Measurements from ENCODE around the gene SERPINA1.
"Not testable (repeated sequence)": the region's sequence is repeated elsewhere in the genome, so short reads cannot be mapped to it uniquely, and the experiment has no call there.

SERPINA1 gene

GRCh38 chr14:94382716-94383596 is 5.4 kb downstream of the SERPINA1 start:
- DNase-seq = no peak

DNA sequence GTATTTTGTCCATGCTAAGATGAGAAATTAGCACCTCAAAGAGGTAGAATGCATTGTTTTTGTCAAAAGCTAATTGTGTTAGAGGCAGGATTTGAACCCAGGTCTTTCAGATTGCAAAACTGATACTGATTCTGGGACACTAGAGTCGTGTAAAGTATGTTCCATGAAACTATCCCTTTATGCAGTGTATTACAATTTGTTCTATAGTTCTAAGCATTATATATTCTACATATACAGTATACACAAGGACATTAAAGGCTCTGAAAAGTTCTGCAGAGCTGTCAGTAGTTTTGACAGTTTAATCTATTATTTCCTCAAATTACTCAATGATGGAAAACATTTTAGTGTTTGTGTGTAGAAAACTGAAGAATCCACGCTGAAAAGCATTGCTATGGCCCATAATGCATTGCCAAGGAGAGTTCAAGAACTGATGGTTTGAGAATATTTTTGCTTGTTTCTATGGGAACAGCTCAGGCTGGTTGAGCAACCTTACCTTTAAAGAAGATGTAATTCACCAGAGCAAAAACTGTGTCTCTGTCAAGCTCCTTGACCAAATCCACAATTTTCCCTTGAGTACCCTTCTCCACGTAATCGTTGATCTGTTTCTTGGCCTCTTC is 6.2 kb downstream of the SERPINA1 start:
- DNase-seq = no peak

DNA sequence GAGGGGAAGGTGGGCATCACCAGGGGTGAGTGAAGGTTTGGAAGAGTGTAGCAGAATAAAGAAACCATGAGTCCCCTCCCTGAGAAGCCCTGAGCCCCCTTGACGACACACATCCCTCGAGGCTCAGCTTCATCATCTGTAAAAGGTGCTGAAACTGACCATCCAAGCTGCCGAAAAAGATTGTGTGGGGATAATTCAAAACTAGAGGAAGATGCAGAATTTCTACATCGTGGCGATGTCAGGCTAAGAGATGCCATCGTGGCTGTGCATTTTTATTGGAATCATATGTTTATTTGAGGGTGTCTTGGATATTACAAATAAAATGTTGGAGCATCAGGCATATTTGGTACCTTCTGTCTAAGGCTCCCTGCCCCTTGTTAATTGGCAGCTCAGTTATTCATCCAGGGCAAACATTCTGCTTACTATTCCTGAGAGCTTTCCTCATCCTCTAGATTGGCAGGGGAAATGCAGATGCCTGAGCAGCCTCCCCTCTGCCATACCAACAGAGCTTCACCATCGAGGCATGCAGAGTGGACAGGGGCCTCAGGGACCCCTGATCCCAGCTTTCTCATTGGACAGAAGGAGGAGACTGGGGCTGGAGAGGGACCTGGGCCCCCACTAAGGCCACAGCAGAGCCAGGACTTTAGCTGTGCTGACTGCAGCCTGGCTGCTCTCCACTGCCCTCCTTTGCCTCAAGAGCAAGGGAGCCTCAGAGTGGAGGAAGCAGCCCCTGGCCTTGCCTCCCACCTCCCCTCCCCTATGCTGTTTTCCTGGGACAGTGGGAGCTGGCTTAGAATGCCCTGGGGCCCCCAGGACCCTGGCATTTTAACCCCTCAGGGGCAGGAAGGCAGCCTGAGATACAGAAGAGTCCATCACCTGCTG is 7.0 kb downstream of the SERPINA1 start:
- no peak for DNase-seq

DNA sequence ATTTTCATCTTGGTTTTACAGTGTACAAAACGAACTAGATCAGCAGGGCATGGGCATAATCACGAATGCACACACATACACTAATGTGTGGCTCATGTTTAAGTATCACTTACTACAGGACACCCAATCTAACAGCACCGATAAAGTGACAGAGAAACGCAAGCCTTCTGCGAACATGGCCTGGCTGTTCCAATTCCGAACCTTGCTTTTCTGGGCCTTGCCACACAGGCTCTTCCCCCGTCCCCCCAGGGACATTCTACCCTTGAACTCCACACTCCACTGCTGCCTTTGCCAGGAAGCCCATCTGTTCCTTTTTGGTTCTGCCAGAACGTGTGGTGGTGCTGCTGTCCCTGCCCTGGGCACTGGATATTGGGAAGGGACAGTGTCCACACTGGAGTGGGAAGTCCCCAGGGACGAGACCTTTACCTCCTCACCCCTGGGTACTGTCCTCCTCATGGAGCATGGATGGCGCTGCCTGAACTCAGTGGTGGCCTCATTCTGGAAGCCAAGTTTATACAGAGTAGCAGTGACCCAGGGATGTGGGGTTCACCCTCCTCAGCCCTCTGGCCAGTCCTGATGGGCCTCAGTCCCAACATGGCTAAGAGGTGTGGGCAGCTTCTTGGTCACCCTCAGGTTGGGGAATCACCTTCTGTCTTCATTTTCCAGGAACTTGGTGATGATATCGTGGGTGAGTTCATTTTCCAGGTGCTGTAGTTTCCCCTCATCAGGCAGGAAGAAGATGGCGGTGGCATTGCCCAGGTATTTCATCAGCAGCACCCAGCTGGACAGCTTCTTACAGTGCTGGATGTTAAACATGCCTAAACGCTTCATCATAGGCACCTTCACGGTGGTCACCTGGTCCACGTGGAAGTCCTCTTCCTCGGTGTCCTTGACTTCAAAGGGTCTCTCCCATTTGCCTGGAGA is 7.9 kb downstream of the SERPINA1 start:
- DNase-seq = no peak

DNA sequence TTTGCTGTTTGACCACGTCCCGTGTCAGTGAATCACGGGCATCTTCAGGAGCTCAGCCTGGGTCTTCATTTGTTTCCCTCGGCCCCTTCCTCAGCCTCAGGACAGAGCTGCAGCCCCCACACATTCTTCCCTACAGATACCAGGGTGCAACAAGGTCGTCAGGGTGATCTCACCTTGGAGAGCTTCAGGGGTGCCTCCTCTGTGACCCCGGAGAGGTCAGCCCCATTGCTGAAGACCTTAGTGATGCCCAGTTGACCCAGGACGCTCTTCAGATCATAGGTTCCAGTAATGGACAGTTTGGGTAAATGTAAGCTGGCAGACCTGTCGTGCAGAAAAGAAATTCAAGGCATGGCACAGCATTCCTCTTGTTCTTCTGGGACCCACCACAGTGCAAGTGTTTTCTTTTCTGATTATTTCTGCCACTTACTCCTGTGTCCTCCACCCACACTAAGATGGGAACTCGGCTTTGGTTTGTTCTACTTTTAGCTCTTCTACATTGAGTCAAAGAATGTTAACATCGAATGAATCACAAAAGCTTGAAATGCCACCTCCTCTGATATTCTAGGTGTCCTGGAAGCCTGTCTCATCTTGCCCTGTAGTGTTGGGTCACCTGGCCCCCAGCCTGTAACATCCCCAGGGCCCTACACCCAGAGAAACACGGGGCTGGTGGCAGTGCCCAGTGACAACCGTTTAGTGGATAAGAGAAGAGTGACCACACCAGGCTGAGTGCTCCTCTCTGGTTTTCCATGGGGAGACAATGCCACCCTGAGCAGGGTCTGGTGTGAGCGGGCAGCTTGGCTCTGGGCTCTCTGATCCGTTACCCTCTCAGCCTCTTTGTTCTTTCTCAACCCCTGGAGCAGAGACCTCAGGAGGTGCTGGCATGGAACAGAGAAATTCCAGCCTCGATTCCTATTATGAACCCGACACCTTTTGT is 8.8 kb downstream of the SERPINA1 start:
- DNase-seq = no peak

GRCh38 chr14:94378527-94379290 is 9.7 kb downstream of the SERPINA1 start:
- DNase-seq = no peak

GRCh38 chr14:94377866-94378470 is 10.4 kb downstream of the SERPINA1 start:
- no peak for DNase-seq

- no peak for DNase-seq
Measured at GRCh38 chr14:94376976-94377865, 11.2 kb downstream of the SERPINA1 start.

GRCh38 chr14:94376108-94376975 is 12.1 kb downstream of the SERPINA1 start:
- DNase-seq = no peak

DNA sequence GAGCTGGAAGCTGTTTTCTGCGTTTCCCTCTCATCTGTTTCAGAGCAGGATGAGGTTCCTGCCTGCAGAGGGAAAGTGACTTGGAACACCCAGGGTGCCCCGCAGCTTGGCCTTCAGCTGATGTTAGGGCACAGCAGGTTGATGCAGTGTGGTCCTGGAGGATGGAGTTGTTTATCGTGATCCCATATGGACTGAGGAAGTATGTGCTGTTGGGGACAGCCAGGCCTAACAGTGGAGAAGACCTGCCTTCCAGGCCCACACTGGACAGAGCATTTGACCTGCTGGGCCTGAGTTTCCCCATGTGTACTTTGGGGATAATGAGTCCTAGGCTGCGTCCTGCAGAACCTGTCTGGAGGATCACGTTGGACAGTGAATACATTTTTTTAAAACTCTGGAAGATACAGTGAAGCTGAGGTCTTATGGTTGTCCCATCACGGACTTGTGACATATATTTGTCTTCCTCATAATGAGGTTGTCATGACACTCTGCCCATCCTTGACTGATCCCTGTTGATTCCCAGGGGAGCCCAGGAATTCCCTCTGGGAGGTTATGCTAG is 12.8 kb downstream of the SERPINA1 start:
- no peak for DNase-seq

DNA sequence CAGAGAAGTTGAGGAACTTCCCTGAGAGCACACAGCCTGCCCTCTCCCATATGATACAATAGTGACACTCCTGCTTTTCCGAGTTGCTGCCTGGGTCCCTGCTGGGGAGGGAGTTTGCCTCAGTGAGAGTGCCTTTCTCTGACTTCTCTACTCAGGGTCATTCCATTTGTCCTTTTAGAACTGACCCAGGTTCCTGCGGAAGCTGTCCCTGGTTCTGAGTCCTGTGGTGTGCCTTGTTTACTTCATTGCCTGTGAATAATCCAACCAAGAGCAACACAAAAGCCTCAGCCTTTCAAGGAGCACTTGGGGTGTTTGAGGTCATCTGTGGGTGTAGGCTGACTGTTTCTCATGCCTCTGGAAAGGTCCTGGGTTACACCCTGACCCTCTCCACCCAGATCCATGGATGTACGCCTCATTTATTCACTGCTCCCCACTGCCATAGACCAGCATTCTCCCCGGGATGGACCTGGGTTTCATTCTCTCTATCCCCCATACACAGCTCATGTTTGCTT is 13.6 kb downstream of the SERPINA1 start:
- DNase-seq = no peak

DNA sequence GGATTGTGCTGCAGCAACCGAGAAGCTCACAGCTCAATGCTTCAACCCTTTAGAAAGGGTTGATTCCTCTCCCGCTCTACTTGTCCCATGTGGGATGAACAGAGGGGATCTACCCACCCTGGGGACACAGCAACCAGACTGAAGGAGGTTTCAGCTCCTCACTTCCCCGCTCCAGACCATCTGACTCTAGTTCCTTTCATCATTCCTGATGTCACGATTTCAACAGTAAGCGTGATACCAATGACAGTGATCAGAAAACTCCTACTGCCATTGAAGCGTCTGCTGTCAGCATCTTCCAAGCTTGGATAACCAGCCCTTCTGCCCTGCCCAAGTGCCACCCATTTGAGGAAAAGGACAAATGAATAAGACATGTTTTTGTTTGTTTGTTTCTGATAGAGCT is 14.3 kb downstream of the SERPINA1 start:
- DNase-seq = no peak

- DNase-seq = no peak
Measured at GRCh38 chr14:94373708-94374107, 14.7 kb downstream of the SERPINA1 start.

GRCh38 chr14:94372021-94372605 is 16.3 kb downstream of the SERPINA1 start:
- DNase-seq = no peak

GRCh38 chr14:94370524-94370910 is 17.9 kb downstream of the SERPINA1 start:
- no peak for DNase-seq

DNA sequence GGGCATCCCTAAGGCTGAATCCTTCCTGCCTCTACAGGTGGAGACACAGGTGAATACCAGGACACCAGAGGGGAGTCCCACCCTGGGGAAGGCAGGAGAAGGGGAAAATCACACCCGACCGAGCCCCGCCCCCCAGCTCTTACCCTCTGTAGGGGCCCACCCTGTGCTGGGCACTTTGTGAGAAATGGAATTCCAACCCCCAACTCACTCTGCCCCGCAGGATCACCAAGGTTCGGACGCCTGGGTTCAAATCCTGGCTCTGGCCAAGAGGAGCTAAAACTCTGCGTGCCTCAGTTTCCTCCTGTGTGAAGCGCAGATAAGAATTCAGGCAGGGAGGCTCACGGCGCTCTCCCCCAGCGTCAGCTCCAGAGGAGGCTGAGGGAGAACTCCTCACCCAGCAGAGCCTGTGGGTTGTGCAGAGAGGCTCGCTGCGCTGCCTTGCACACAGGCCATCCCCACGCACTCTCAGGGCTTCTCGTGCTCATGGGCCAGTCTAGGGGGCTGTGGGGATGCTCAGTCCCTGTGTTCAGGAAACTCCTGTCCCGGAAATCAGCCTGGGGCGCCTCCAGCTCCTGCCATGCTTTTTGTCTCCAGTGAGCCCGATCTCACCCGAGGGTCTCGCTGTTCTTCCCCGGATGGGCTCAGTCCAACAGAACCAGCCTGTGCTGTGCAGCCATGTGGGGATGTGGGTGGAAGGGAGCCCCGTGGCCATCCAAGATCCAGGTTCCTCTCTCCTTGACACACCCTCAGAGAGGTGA is 18.5 kb downstream of the SERPINA1 start:
- DNase-seq = not testable (repeated sequence)

Data from NCI-H2029 (cell line).